Mesenchymal stem cell (in vitro differentiated cells and primary cell): Measurements from ENCODE around the gene CTSD.

Experiments used
- DNase-seq: peaks from one replicate; pipeline ENCODE4 v3.0.0-alpha.2; 2013
- H2AFZ ChIP-seq: one replicate; pipeline ENCODE4 v1.6.1; 2013; ENCODE audit warnings: low read depth, mild to moderate bottlenecking, control low read depth, inconsistent platforms, low read length, moderate library complexity
- H2AK5ac ChIP-seq: 2 replicates; pipeline ENCODE4 v1.6.1; 2013; ENCODE audit warnings: low read length, moderate library complexity, mild to moderate bottlenecking, inconsistent platforms; ENCODE audit not compliant: severe bottlenecking
- H2BK120ac ChIP-seq: one replicate; pipeline ENCODE4 v1.6.1; 2013; ENCODE audit warnings: low read depth, mild to moderate bottlenecking, inconsistent platforms, low read length, moderate library complexity
- H2BK12ac ChIP-seq, 2 experiments: one replicate each; pipeline ENCODE4 v1.6.1; 2013; ENCODE audit warnings: inconsistent platforms in 2 of 2, low read length in 2 of 2, mild to moderate bottlenecking in 2 of 2, moderate library complexity in 2 of 2, control low read depth in 1 of 2
- H2BK15ac ChIP-seq: one replicate; pipeline ENCODE4 v1.6.1; 2013; ENCODE audit warnings: mild to moderate bottlenecking, low read depth, inconsistent platforms; ENCODE audit not compliant: poor library complexity, severe bottlenecking
- H2BK5ac ChIP-seq: 2 replicates; pipeline ENCODE4 v1.6.1; 2013; ENCODE audit warnings: low read depth, mild to moderate bottlenecking, low read length, control low read depth, inconsistent platforms; ENCODE audit not compliant: poor library complexity, severe bottlenecking
- H3K14ac ChIP-seq, 2 experiments: one replicate each; pipeline ENCODE4 v1.6.1; 2013; ENCODE audit warnings: inconsistent platforms in 2 of 2, low read length in 2 of 2, control low read depth in 1 of 2, mild to moderate bottlenecking in 1 of 2, moderate library complexity in 1 of 2
- H3K18ac ChIP-seq, 2 experiments: one replicate each; pipeline ENCODE4 v1.6.1; 2013; ENCODE audit warnings: inconsistent platforms in 2 of 2, low read length in 2 of 2, control low read depth in 1 of 2, low read depth in 1 of 2, mild to moderate bottlenecking in 1 of 2
- H3K23ac ChIP-seq, 2 experiments: one replicate each; pipeline ENCODE4 v1.6.1; 2013; ENCODE audit warnings: inconsistent platforms in 2 of 2, low read length in 2 of 2, mild to moderate bottlenecking in 2 of 2, moderate library complexity in 2 of 2, control low read depth in 1 of 2
- H3K27ac ChIP-seq: 2 replicates; pipeline ENCODE4 v1.5.1; 2013; ENCODE audit warnings: mild to moderate bottlenecking, moderate library complexity, low read length, control low read depth, inconsistent platforms; ENCODE audit not compliant: poor library complexity, severe bottlenecking
- H3K27me3 ChIP-seq, 2 experiments: 2 replicates each; pipeline versions ENCODE4 v1.6.1 to v1.7.0; 2013; ENCODE audit warnings: low read length in 2 of 2, mild to moderate bottlenecking in 2 of 2, moderate library complexity in 2 of 2, control low read depth in 1 of 2, inconsistent platforms in 1 of 2; ENCODE audit not compliant: control insufficient read depth in 1 of 2, insufficient read depth in 1 of 2
- H3K36me3 ChIP-seq, 2 experiments: 2 replicates each; pipeline versions ENCODE4 v1.6.1 to v1.7.0; 2013; ENCODE audit warnings: low read length in 2 of 2, control low read depth in 1 of 2, inconsistent platforms in 1 of 2, low read depth in 1 of 2, mild to moderate bottlenecking in 1 of 2; ENCODE audit not compliant: insufficient read depth in 2 of 2, control insufficient read depth in 1 of 2
- H3K4ac ChIP-seq, 2 experiments: one replicate each; pipeline ENCODE4 v1.6.1; 2013; ENCODE audit warnings: inconsistent platforms in 2 of 2, low read length in 2 of 2, mild to moderate bottlenecking in 2 of 2, moderate library complexity in 2 of 2, control low read depth in 1 of 2, low read depth in 1 of 2
- H3K4me1 ChIP-seq: 2 replicates; pipeline ENCODE4 v1.6.1; 2013; ENCODE audit warnings: low read depth, low read length, control low read depth; ENCODE audit not compliant: control insufficient read depth, insufficient read depth
- H3K4me2 ChIP-seq: 2 replicates; pipeline ENCODE4 v1.6.1; 2013; ENCODE audit warnings: low read length, mild to moderate bottlenecking, inconsistent platforms; ENCODE audit not compliant: poor library complexity, severe bottlenecking
- H3K4me3 ChIP-seq, 2 experiments: 2 replicates each; pipeline versions ENCODE4 v1.5.1 to v1.7.0; 2013; ENCODE audit warnings: low read length in 2 of 2, mild to moderate bottlenecking in 2 of 2, control low read depth in 1 of 2, low read depth in 1 of 2; ENCODE audit not compliant: insufficient read depth in 1 of 2
- H3K79me1 ChIP-seq: replicated peaks from 2 replicates; pipeline ENCODE4 v1.6.1; 2013; ENCODE audit warnings: mild to moderate bottlenecking, control low read depth, low read length, inconsistent platforms; ENCODE audit not compliant: poor library complexity, severe bottlenecking
- H3K9ac ChIP-seq: 2 replicates; pipeline ENCODE4 v1.7.0; 2013; ENCODE audit warnings: mild to moderate bottlenecking, low read length, moderate library complexity
- H3K9me3 ChIP-seq: 2 replicates; pipeline ENCODE4 v1.7.0; 2013; ENCODE audit warnings: mild to moderate bottlenecking, low read length; ENCODE audit not compliant: control insufficient read depth
- H4K8ac ChIP-seq: one replicate; pipeline ENCODE4 v1.6.1; 2013; ENCODE audit warnings: inconsistent platforms, mild to moderate bottlenecking, low read length, moderate library complexity
- H4K91ac ChIP-seq: one replicate; pipeline ENCODE4 v1.6.1; 2013; ENCODE audit warnings: mild to moderate bottlenecking, low read length, inconsistent platforms
- WGBS: methylation state at CpG from one replicate; pipeline ENCODE4 v1.1.7; 2013; ENCODE audit warnings: mixed read lengths; 5-methylcytosine and 5-hydroxymethylcytosine counted together

CTSD gene

DNA sequence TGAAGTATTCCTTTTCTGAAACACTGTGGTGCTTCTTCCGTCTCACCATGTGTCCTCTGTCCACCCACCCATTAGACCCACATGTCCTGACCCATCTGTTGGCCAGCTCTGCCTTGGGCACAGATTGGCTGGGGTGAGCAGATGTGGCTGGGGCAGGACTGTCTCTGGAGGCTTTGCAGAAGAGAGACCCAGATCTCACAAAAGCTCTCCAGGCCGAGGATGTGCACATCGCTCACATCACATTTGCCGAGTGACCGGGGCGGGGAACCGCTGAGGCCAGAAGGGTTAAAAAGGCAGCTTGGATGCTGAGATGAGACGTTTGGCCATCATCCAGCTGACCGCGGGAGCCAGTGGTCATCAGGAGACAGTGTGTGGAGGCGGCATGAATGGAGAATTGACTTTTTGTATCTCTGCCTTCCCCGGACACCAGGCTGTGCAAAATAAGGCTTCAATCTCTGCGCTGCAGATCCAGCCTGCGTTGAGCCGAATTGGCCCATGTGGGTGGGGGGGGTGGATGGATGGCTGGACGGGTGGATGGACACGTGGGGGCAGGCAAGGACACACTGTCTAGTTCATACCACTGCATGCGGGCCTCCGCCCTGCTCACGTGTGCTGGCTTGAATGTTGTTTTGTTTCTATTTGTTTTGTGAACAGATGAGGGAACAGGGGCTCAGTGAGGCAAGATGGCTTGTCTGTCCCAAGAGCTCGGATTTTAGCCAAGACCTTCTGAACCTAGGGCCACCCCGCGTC, 19.4 kb downstream of the CTSD start:
- Histone ChIP-seq H3K9ac (no peak overlapping the region), H3K9me3 (no peaks in the 10 kb centered on the region), H3K4me1 (peaks cover 13% of the 10 kb centered on the region), H3K18ac (no peak overlapping the region), H3K36me3 (peaks cover 11 to 13% of the 10 kb centered on the region in 2 experiments), H3K23ac (no peak overlapping the region), H3K27me3 (peaks cover 5 to 38% of the 10 kb centered on the region in 2 experiments), H4K8ac (no peak overlapping the region), H3K14ac (no peak overlapping the region), H2BK120ac (no peak overlapping the region), H2BK15ac (no peak overlapping the region), H3K4me2 (no peak overlapping the region), H3K4me3 (no peak overlapping the region), H2AK5ac (no peak overlapping the region), H2AFZ (no peak overlapping the region), H2BK12ac (no peak overlapping the region), H3K27ac (no peak overlapping the region), H3K79me1 (no peaks in the 10 kb centered on the region), H4K91ac (no peak overlapping the region), H2BK5ac (no peak overlapping the region), H3K4ac (no peak overlapping the region)
- WGBS, result 89% methylated on average over 23 of the region's 23 CpGs
- DNase-seq, result no peak

DNA sequence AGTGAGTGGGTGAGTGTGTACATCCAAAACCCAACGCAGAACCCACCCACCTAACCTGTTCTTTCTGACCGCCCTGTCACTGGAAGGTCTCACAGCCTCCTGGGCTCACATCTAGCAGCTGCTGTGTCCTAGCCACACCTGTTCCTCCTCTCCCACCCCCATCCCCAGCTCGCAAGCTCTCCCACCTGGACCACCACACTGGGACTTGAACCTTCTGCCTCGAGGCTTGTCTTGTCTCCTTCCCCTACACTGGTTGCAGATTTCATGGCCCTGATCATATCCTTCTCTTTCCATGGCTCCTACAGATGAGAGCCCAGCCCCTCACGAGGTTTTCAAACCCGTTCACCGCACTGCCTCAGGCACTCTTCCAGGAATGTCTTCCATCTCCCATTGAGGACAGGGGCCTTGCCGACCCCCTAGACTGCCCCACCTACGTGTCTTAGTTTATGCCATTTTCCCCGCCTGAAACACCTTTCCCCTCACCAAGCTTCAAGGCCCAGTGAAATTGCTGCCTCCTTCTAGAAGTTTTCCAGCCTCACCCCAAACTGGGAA, 20.1 kb downstream of the CTSD start:
- peaks cover 11 to 13% of the 10 kb centered on the region in 2 experiments for H3K36me3 ChIP-seq
- H3K4me1 ChIP-seq, result peaks cover 6% of the 10 kb centered on the region
- no peak overlapping the region for H3K4me3 ChIP-seq
- H3K9ac ChIP-seq, result no peak overlapping the region
- H3K23ac ChIP-seq, result no peak overlapping the region
- H2BK5ac ChIP-seq, result no peak overlapping the region
- no peak overlapping the region for H2AK5ac ChIP-seq
- no peak overlapping the region for H3K4me2 ChIP-seq
- H2BK12ac ChIP-seq, result no peak overlapping the region
- no peak overlapping the region for H2BK15ac ChIP-seq
- H4K8ac ChIP-seq, result no peak overlapping the region
- H3K18ac ChIP-seq, result no peak overlapping the region
- H2AFZ ChIP-seq, result no peak overlapping the region
- no peak overlapping the region for H3K4ac ChIP-seq
- H3K9me3 ChIP-seq, result no peaks in the 10 kb centered on the region
- peaks cover 9 to 37% of the 10 kb centered on the region in 2 experiments for H3K27me3 ChIP-seq
- H3K14ac ChIP-seq, result no peak overlapping the region
- 84% methylated on average over 10 of the region's 10 CpGs for WGBS
- no peak overlapping the region for H2BK120ac ChIP-seq
- no peak overlapping the region for H4K91ac ChIP-seq
- no peaks in the 10 kb centered on the region for H3K79me1 ChIP-seq
- no peak for DNase-seq
- H3K27ac ChIP-seq, result no peak overlapping the region

DNA sequence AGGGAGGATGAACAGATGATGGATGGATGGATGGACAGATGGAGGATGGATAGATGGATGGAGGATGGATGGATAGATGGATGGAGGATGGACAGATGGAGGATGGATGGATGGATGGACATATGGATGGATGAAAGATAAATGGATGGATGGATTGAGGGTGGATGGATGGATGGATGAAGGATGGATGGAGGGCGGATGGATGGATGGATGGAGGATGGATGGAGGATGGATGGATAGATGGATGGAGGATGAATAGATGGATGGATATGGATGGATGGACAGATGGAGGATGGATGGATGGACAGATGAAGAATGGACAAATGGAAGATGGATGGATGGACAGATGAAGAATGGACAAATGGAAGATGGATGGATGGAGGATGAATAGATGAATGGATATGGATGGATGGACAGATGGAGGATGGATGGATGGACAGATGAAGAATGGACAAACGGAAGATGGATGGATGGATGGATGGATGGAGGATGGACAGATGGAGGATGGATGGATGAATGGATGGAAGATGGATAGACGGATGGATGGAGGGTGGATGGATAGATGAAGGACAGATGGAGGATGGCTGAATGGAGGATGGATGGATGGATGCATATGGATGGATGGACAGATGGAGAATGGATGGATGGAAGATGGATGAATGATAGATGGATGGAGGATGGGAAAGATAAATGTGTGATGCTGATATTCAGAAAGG, 20.7 kb downstream of the CTSD start:
- no peak overlapping the region for H3K4ac ChIP-seq
- no peak overlapping the region for H4K8ac ChIP-seq
- no peak overlapping the region for H2BK120ac ChIP-seq
- no peak overlapping the region for H4K91ac ChIP-seq
- peaks cover 11 to 13% of the 10 kb centered on the region in 2 experiments for H3K36me3 ChIP-seq
- H3K4me2 ChIP-seq, result no peak overlapping the region
- H3K79me1 ChIP-seq, result no peaks in the 10 kb centered on the region
- H2AK5ac ChIP-seq, result no peak overlapping the region
- no peak overlapping the region for H3K18ac ChIP-seq
- H3K27ac ChIP-seq, result no peak overlapping the region
- 92% methylated on average over 3 of the region's 3 CpGs for WGBS
- H3K9ac ChIP-seq, result no peak overlapping the region
- H3K14ac ChIP-seq, result no peak overlapping the region
- no peak overlapping the region for H2BK12ac ChIP-seq
- no peak overlapping the region for H3K23ac ChIP-seq
- H2BK15ac ChIP-seq, result no peak overlapping the region
- H2BK5ac ChIP-seq, result no peak overlapping the region
- H3K4me3 ChIP-seq, result no peak overlapping the region
- no peak overlapping the region for H2AFZ ChIP-seq
- no peak for DNase-seq
- H3K9me3 ChIP-seq, result peaks cover 5% of the 10 kb centered on the region
- H3K4me1 ChIP-seq, result no peaks in the 10 kb centered on the region
- H3K27me3 ChIP-seq, result peaks cover 9 to 32% of the 10 kb centered on the region in 2 experiments

DNA sequence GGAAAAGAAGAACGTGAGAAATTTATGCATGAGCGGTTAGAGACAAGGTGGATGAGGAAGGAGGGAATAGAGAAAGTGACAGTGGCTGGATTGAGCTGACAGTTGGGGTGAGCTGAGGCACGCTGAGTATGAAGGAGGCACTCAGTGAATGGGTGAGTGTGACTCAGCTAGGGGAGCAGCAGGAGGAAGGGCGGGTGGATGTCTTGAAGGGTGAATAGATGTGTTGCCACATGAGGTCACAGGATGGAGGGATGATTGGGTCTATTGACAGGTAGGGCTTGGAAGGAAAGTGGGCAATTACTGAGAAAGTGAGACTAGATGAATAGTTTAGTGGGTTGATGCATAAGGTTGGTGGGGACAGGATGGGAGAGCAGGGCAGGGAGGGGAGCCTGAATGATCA, 21.4 kb downstream of the CTSD start:
- Histone ChIP-seq H4K91ac (no peak overlapping the region), H2AFZ (no peak overlapping the region)
- WGBS, result 75% methylated on average over 4 of the region's 4 CpGs

More for the DNA sequence above, 21.4 kb downstream of the CTSD start:
- H3K23ac ChIP-seq, result no peak overlapping the region
- no peaks in the 10 kb centered on the region for H3K79me1 ChIP-seq
- H3K4me1 ChIP-seq, result no peaks in the 10 kb centered on the region
- H3K36me3 ChIP-seq, result peaks cover 8 to 11% of the 10 kb centered on the region in 2 experiments
- no peak overlapping the region for H2BK120ac ChIP-seq
- H3K27ac ChIP-seq, result no peak overlapping the region
- no peak overlapping the region for H3K9ac ChIP-seq
- no peak overlapping the region for H3K14ac ChIP-seq
- H3K18ac ChIP-seq, result no peak overlapping the region
- H3K4me3 ChIP-seq, result no peak overlapping the region
- no peak overlapping the region for H3K4ac ChIP-seq
- no peak overlapping the region for H4K8ac ChIP-seq
- peaks cover 9 to 32% of the 10 kb centered on the region in 2 experiments for H3K27me3 ChIP-seq
- no peak overlapping the region for H2BK5ac ChIP-seq
- no peak overlapping the region for H2BK12ac ChIP-seq
- no peak overlapping the region for H2BK15ac ChIP-seq
- H2AK5ac ChIP-seq, result no peak overlapping the region
- DNase-seq, result no peak
- H3K9me3 ChIP-seq, result peaks cover 12% of the 10 kb centered on the region
- no peak overlapping the region for H3K4me2 ChIP-seq
